HG03342 (cell line): ENCODE data around the gene C1QTNF9.
"Not testable (repeated sequence)": the region's sequence is repeated elsewhere in the genome, so short reads cannot be mapped to it uniquely, and the experiment has no call there.

ENCODE experiments used
- ATAC-seq: cut with Tn5 transposase; IDR thresholded peaks from one replicate; pipeline ENCODE4 v1.9.1; 2021; ENCODE audit warnings: mild to moderate bottlenecking, moderate library complexity; ENCODE audit not compliant: unreplicated experiment

C1QTNF9 gene

DNA sequence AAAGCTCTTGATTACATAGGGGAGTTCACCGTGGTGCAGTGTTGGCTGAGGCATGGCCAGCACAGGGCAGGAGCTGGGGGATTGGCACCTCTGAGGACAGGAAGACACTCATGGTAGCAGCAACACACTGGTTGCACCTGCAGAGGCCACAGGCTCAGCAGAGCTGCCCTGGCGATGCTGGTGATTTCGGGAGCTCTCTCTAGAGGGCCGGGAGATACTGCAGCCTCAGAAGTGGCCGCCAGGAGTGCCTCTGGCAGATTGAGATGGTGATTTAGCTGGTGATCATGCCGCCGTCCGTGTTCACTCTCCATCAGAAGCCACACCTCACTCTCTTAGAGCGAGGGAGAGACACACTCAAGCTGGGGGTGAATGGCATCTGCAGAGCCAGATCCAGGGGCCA, 49.9 kb downstream of the C1QTNF9 start:
- ATAC-seq: not testable (repeated sequence)

DNA sequence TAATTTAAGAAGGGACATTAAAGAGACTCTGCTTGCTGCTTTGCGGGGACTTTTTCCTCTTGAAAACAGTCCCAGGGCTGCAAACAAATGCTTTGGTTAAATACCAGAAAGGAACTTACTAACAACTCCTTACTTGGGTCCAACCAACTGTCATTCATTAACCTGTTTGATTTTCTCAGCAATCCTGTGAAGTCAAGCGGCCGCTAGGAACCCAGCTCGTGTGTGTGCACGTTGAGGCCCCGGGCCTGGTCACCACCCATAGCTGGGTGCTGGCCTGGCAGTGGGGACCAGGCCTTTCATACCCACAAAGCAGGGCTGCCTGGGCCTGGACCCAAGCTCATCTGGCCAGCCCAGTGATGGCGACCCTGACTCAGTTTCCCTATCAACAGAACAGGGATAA, 50.7 kb downstream of the C1QTNF9 start:
- no peak for ATAC-seq

DNA sequence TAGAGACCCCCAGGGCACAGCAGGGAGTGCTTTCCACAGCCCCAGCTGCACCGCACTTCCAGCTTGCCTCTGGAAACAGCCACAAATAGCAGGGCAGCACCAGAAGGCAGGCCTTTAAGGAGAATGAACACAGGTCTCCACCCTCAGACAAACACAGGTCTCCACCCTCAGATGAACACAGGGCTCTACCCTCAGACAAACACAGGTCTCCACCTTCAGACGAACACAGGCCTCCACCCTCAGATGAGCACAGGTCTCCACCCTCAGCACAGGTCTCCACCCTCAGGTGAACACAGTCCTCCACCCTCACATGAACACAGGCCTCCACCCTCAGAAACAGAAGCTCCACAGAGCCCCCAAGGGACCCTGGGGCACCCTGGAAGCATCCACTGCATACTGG, 51.7 kb downstream of the C1QTNF9 start:
- ATAC-seq: no peak

- no peak for ATAC-seq
Observed at GRCh38 chr13:24361852-24362366, 52.5 kb downstream of the C1QTNF9 start.

GRCh38 chr13:24362435-24362952, 53.1 kb downstream of the C1QTNF9 start:
- ATAC-seq: no peak

GRCh38 chr13:24365191-24365590, 55.8 kb downstream of the C1QTNF9 start:
- no peak for ATAC-seq

DNA sequence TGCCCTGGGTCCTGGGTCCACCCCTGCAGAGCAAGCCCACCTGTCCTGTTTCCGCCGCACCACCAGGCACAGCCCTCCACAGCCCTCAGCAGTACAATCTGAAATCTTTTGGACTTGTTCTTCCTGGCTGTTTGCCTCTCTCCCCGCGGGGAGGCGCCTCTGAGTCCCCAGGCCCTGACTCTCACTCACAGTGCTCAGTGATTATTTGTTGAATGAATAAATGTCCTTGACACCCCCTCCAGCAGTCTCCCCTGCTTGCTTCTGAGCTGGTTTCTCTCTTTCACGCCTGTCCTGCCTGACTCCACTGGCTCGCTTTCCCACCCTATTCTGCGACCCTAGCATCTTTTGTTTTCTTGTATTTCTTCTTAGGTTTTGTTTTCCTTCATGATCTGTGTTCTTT, 56.9 kb downstream of the C1QTNF9 start:
- ATAC-seq: not testable (repeated sequence)

GRCh38 chr13:24371273-24371672, 61.9 kb downstream of the C1QTNF9 start:
- ATAC-seq: not testable (repeated sequence)
